HG03159 (cell line): Measurements from ENCODE around the gene ALDH16A1.

ENCODE experiments used
- ATAC-seq: cut with Tn5 transposase; IDR thresholded peaks from one replicate; pipeline ENCODE4 v1.9.1; 2021; ENCODE audit warnings: mild to moderate bottlenecking, moderate library complexity; ENCODE audit not compliant: unreplicated experiment

The ALDH16A1 gene

DNA sequence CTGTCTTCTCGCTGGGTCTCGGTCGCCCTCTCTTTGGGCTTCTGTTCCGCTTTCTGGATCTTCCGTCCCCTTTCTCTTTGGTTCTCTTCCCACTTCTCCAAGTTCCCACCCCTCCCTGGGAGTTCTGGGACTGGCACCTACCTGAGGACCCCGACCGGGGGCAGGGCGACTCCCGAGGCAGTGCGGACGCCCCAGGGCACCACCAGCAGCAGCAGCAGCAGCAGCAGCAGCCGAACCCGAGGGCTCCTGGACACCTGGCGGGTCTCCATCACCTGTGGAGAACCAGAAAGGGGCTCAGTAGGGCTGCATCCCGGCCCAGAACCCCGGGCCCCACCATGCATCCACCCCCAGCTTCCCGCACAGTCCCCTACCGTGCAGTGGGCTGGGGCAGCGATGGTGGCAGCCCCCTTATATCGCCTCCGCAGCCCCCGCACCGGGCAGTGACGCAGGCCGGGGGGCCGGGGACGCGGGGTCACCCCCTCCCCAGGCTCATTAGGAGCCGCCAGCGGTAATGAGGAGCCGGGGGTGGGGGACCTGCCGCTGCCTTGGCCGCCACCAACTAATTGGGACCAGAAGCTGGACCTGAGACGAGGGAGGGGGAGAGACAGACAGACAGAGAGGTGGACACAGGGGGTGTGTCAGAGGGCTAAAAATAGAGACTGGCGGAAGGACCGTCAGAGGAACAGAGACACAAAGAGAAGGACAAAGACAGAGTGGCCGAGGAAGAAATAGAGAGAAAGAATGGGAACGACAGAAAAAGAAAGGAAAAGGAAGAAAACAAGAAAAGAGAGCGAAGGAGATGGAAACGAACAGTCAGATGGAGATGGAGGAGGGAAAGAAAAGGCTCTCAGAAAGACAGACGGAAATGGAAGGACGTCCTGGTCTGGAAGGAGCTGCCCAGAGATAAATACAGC is 29.7 kb upstream of the ALDH16A1 start, which contains the start of gene PTH2:
TSS of gene PTH2 (minus strand) at position 371 of the 914 bp plus-strand sequence. CDS start at position 269, 102 bp downstream.
- no peak for ATAC-seq

DNA sequence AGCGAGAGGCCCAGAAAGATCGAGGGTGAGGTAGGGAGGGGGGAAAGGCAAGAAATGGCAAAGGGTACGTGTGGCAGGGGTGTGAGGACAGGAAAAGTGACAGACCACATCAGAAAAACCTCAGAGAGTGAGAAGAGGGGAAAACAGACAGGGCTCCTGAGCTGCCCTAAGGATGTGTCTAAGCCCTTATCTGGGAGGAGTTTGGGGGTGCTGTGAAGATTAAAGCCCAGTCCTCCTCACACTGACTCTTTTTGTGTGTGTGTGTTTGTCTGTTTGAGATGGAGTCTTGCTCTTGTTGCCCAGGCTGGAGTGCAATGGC is 29.1 kb upstream of the ALDH16A1 start:
- no peak for ATAC-seq

DNA sequence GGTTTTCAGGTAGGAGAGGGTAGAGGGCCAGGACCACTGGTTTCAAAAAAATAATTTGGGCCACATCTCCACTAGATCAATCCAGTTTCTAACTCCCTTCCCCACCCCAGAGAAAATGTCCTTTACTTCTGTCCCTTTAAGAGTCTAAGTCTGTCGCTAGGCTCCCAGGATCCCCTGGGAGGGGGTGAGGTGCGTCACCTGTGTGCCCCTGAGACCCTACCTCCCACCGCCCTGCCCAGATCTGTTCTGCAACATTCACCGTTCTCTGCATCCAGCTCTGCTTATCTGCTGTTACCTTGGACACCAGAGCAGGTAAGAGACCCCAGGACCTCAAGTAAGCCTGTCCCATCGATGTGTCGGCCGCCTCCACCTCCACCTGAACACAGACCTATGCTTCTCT is 27.8 kb upstream of the ALDH16A1 start, which contains the start of gene GFY:
TSS of gene GFY (plus strand) at position 211 of the 400 bp plus-strand sequence. CDS start 1,043 bp downstream, outside the sequence.
- ATAC-seq: no peak

DNA sequence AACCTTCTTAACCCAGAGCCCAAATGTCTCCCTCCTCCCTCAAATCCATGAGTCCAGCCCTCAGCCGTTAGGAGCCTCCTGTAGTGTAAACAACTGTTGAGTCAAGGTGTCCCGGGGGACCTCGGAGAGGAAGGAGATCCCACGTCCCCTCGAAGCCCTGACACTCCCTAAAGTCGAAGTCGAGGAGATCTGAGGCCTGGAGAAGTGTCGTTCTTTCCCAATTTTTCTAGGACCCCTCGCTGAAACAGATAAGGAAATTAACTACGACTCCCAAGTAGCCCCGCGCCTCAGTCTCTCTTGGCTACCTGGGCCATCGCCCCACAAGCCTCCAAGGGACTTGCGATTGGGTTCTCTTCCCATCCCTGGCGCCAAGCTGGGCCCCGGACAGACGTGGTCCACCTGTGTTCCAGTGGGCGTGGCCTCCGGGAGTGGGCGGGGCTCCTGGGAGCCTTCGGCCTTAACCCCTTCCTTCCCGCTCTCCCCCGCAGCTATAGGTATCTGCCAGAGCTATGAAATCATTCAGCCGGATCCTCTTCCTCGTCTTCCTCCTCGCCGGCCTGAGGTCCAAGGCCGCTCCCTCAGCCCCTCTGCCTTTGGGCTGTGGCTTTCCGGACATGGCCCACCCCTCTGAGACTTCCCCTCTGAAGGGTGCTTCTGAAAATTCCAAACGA is 27.0 kb upstream of the ALDH16A1 start:
- ATAC-seq: no peak

DNA sequence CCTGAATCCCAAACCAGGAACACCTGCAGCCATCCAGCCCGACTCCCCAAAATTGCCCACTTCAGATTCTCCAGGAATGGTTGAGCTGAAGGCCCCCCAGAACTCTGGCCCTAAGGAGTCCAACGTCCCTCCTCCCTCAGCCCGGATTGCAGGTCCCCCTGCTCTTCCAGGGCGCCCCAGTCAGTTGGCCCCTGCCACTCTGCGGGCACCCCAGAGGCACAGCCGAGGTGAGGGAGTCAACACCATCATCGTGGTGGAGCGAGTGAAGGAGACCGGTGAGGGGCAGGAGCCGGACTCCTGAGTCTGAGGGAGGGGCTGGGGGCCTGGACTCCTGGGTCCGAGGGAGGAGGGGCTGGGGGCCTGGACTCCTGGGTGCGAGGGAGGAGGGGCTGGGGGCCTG is 25.7 kb upstream of the ALDH16A1 start:
- no peak for ATAC-seq

DNA sequence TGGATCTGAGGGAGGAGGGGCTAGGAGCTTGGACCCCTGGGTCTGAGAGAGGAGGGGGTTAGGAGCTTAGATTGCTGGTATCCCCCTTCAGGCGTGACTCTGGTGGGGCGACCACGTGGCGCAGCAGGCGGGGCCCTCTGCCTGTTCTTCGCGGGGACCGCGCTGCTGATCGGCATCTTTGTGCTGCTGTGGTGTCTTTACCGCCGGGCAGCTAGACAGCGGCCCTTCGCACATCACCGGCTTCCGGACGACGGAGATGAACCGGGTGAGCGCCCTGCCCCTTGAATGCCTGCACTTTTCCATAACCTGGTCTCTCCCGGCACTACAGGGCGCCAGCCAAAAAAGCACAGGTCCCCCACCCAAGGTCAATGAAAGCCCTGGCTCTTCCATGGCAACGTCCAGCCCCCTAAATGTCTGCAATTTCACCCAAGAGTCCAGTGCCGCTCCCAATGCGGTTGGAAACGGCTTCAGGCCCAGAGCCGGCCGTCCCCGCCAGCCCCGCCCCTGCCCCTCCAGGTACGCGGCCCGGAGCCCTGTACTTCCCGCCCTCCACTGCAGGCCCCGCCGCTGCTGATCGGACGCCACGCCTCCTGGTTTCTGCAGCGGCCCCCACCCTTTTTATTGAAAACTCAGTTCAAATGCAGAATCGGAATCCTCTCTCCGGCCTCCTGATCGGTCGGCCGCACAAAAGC is 25.0 kb upstream of the ALDH16A1 start:
- ATAC-seq: no peak

DNA sequence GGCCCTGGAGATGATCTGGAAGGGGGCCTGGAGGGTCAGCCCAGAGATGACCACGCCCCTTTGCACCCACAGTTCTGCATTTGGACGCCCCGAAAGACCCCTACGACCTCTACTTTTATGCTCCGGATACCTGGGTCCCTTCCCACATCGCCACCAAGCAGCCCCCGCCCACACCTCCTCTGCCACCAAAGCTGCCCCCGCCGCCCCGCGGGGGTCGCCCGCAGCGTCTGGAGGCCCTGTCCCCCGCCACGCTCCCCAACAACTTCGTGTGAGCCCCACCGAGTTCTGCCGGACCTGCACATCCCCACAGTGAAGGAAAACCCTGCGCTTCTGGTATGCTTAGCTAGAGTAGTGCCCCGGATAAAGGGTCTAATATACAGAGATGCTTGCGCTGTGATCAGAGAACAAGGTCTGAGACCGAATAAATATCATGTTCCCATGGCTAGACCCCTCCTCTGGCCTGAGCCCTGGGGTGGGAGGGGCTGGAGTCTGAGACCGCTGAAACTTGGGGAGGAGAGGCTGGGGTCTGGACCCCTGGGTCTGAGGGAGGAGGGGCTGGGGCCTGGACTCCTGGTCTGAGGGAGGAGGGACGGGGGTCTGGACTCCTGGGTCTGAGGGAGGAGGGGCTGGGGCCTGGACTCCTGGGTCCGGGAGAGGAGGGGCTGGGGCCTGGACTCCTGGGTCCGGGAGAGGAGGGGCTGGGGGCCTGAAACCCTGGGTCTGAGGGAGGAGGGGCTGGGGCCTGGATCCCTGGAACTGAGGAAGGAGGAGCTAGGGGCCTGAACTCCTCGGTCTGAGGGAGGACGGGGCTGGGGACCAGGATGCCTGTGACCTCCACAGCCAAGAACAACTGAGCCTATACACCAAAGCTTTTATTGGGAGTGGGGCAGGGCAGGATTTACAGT is 24.2 kb upstream of the ALDH16A1 start:
- ATAC-seq: no peak

DNA sequence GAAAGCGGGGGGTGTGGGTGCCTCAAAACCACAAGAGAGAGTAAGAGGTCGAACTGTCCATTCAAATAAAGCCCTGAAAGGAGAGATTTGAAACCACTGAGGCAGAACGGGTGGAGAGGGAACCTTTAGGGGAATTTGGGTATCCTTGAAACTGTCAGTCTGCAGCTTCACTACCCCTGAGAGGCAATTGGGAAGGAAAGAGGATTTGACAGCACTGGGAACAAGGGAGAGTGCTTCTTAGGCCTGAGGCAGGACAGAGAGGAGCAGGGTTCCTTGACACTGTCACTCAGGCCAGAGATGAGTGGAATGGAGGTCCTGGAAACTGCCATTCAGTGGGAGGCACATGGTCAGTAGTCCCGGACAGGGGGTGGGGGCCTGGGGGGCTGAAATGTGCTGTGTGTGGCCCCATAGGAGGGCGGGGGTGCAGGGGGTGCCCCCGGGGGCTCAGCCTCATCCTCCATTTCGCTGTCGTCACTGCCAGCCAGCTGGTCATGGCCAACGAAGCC is 22.8 kb upstream of the ALDH16A1 start:
- ATAC-seq: no peak

DNA sequence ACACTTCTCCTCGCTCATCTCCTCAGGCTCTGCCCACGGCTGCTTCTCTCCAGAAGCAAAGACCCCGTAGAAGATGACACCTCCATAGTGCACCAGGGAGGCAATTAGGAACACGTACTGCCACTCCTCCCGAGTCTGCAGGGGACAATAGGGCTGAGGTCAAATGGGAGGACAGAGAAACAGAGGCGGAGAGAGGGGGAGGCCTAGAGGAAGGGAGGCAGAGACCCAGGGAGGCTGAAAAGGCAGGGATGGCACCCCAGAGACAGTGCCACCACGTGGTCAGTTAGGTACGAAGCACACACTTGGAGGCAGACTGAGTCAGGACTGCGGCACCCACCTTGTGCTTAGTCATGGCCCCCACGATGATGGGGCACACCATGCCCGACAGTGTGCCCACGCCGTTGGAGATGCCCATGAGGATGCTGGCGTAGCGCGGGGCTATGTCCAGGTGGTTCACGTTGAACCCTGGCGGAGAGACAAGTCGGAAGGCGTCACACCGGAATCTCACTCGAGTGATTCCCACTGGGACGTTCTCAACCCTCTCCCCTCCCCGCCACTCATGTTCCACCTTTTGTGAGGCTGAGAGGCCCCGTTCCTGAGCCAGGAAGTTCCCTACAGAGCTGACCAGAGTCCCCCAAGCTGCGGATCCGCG is 22.2 kb upstream of the ALDH16A1 start:
- no peak for ATAC-seq

DNA sequence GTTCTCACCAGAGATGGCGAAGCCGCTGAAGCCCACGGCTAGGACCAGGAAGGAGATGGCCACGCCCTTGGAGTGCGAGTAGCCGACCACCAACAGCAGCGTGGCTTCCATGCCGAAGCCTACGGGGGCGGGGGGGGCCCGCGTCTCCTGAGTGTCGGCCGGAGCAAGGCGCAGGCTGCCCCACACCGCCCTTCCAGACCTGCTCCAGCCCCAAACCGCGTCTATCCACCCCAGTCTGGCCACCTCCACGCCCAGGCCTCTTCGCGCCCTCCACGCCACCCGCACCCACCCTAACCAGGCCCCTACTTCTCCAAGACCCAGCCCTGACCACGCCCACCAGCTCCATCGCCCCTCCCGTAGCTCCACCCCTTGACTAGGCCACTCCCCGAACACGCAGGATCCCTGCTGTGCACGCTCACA is 21.7 kb upstream of the ALDH16A1 start:
- no peak for ATAC-seq

DNA sequence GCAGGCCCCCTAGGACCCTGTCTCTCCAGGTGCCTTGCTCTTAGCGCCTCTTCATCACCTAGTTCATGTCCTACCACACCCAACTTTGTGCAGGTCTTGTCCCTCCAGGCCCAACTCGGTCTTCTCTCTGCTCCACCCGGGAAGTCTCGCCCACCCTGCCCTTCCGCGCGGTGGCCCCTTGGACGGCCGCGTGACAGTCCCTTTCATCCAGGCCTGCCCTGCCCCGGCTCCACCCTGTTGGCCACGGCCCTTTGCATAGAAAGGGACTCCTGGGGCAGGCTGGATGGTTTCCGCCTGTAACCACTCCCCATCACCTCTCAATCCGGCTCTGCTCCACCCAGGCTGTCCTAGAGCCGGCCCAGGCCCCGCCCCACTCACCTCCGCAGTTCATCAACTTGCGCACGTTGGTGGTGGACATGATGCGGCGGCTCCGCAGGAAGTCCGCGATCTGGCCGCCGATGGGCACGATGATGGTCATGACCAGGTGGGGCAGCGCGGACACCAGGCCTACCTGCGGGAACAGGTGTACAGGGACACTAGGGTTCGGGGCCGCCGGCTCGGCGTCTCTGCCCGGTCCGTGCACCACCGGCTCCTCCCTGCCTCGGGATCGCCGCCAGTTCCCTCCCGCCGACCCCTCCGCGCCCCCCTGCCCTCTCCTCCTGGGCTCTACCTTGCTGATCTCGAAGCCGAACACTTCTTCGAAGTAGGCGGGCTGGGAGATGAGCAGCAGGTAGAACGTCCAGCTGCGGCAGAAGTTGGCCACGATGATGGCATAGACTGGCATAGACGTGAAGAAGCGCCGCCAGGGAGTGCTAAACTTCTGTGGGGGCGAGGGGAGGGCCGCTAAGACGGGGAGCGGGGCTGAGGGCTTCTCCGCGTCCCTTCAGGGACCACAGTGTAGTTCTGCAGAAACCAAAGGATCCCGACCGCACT is 20.6 kb upstream of the ALDH16A1 start:
- no peak for ATAC-seq

DNA sequence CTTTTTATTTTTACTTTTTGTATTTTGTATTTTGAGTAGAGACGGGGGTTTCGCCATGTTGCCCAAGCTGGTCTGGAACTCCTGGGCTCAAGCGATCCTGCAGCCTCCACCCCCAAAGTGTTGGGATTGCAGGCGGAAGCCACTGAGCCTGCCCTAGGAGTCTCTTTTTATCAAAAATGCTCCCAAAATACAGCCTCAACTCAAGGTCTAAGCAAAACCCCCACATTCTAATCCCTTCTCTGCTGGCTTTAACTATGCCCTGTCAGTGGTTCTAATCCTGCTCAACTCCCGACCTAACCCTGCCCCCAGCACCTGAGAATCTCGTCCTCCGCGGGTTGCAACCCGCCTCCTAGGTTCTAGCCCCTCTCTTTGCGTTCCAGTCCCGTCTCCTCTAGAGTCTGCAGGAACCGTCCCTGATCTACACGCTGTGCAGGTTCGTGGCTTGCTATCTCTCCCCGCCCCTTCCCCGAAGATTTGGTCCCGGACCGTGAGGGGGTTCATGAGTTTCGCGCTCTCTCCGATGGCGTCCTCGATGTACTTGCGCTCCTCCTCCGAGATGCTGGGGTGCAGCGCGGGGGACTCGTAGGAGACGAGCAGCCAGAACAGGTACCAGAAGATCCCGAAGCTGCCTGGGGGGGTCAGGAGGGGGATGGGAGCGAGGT is 19.7 kb upstream of the ALDH16A1 start:
- no peak for ATAC-seq

DNA sequence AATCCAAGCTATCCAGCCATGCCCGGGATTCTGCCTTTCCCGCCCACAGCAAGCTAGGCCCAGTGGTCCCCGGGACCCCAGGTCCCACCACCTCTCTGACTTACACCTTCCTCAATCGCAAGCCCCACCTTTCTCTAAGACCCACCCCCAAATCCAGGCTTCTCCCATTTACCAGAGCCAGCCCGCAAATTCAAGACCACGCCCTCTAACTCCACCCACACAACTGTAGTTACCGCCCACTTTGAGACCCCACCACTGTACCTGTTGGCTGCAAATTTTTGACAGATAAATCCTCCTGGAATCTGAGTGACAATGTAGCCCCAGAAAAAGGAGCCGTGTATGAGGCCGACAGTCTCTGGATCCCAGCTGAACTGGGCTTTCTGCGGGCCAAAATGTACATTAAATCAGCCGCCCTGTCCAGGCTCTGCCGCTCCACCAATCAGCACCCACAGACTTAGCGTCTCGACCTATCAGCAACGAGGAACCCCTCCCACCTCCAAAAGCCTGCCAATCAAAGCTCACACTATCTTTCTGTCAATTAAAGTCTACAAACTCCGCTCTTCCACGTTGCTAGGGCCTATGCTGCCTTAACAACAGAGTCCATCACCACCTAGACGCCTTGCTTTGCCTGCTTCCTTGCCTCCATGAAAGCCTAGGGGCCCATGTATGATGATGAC is 18.0 kb upstream of the ALDH16A1 start:
- ATAC-seq: no peak

DNA sequence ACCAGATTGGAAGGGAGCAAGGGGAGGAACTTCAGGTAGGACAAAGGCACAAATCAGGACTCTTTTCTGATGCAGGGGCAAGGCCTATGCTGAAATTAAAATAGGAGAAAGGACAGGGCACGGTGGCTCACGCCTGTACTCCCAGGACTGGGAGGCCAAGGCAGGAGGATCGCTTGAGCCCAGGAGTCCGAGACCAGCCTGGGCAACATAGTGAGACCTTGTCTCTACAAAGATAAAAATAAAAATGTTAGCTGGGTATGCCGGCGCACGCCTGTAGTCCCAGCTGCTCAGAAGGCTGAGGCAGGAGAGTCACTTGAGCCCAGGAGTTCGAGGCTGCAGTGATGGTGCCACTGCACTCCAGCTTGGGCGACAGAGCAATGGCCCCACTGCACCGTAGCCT is 17.4 kb upstream of the ALDH16A1 start:
- ATAC-seq: no peak

DNA sequence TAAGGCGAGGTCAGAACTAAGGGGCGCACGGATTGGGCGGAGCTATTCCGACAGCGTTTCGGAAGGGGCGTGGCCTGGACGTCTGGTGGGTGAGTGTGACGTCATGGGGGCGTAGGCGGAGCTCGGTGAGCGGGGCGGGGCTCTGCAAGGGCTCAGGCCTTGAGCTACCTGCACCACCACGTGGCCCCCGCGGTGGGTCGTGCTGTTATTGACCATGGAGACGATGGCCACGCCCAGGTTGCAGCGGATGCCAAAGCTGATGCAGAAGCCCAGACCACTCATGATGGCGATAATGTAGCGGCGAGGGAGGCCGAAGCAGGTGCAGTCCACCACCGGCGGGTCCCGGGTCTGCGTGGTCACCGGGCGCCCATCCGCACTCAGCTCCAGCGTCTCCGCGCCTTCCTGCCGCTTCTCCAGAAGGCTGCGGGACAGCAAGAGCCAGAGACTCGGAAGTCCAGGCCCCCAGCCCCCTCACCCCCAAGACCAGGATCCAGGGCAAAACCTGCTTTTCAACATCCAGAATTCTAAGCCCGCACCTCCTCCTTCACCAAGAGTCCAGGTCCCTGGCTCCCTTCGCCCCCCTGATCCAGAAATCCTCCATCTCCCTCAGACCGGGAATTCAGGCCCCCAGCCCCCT is 16.5 kb upstream of the ALDH16A1 start:
- no peak for ATAC-seq

DNA sequence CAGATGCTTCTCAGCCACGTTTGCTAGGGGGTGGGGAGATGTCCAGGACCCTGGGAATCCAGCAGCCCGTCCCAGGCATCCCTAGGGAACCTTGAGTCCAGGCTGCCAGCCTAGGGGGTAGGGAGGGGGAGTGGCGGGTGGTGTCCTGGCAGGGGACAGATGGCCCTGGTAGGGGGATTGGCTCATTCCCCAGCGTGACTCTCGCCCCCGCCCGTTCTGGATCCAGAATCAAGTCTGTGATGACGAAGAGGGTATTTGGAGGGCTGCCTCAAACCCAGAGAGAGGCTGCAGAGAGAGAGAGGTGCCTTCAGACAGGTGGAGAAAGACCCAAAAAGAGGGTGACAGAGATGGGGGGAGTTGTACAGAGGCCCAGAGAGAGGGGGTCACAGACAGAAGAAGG is 15.8 kb upstream of the ALDH16A1 start:
- ATAC-seq: no peak

DNA sequence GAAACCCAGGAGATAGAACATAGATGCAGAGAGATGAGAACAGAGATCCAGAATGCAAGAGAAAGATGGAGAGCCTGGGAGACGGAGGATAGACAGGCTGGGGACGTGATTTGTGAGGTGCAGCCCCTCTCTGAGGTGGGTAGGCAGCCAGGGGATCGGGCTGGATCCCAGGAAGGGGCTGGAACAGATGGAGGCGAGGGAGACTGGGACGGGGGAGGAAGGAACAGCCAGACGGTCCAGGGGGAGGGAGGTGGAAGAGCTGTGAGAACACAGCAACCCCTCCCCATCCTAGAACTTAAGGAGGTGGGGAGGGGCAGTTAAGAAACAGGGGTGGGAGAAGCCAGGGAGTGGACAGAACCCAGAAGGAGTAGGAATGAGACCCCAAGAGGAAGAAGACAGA is 14.8 kb upstream of the ALDH16A1 start:
- no peak for ATAC-seq
